Neutrophil (primary cell): ENCODE data around the gene LYSMD2.
A peak's percentile ranks its signal among the peaks of the same experiment; 100 is the strongest.

Experiments used
- H3K27ac ChIP-seq: fragments of 200-600 bp; sonication (generic); 2 replicates; pipeline ENCODE4 v1.5.1; 2016; ENCODE audit warnings: mild to moderate bottlenecking, moderate library complexity
- H3K27me3 ChIP-seq: fragments of 200-600 bp; sonication (generic); 2 replicates; pipeline ENCODE4 v1.6.0; 2016; ENCODE audit warnings: mild to moderate bottlenecking
- H3K36me3 ChIP-seq: fragments of 200-600 bp; sonication (generic); 2 replicates; pipeline ENCODE4 v1.5.1; 2017
- H3K4me1 ChIP-seq, 2 experiments: fragments of 200-600 bp in 1 of 2; sonication (generic) in 1 of 2; 1 replicate in 1 of 2; 2 replicates in 1 of 2; pipeline versions ENCODE4 v1.5.1 to v1.6.1; 2013 to 2016; ENCODE audit warnings: low read depth in 1 of 2, low read length in 1 of 2, mild to moderate bottlenecking in 1 of 2, moderate library complexity in 1 of 2; ENCODE audit not compliant: control insufficient read depth in 1 of 2, insufficient read depth in 1 of 2
- H3K4me3 ChIP-seq, 2 experiments: fragments of 200-600 bp in 1 of 2; sonication (generic) in 1 of 2; 1 replicate in 1 of 2; 2 replicates in 1 of 2; pipeline ENCODE4 v1.5.1; 2013 to 2016; ENCODE audit warnings: low read depth in 1 of 2, low read length in 1 of 2, mild to moderate bottlenecking in 1 of 2, moderate library complexity in 1 of 2
- H3K9me3 ChIP-seq: fragments of 200-600 bp; sonication (generic); 2 replicates; pipeline ENCODE4 v1.5.1; 2016
- TF ChIP-seq, protein P1 (sequence below): fragments of 200-600 bp; sonication (generic); IDR thresholded peaks from 2 replicates; pipeline ENCODE4 v1.5.1; 2016; ENCODE audit warnings: antibody characterized with exemption

LYSMD2 gene

DNA sequence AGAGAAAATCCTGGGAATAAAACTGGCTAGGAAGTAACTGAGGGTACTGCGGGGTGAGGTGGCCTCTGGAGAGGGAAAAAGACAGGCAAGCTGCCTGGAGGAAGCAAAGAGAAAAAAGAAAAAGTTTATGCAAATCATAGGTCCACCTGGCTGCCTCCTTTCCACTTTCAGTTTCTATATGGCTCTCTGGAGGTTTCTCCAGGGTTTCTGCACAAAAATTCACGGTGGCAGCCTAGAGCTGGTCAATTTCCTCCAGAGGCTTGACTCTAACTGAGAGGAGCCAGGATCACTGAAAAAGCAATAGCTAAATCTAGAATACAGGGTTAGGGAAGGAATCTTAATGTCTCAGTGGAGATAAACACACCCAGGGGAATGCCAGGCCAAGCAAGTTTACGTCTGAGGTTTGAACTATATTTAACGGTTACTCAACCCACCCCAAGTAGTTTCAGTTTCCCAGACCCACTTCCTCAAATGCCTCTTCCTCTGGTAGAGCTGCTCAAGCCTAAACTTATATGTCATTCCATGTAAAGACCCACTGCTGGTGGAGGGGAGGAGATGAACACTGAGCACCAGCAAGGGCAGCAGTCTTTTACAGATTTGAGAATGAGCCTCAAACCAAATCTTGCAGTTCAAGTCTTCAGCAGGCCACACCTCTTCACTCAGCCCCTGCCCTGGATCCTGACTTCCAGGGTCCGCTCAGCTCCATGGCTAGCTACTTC lies 5.7 kb downstream of the LYSMD2 start:
- TF ChIP-seq, protein P1, sequence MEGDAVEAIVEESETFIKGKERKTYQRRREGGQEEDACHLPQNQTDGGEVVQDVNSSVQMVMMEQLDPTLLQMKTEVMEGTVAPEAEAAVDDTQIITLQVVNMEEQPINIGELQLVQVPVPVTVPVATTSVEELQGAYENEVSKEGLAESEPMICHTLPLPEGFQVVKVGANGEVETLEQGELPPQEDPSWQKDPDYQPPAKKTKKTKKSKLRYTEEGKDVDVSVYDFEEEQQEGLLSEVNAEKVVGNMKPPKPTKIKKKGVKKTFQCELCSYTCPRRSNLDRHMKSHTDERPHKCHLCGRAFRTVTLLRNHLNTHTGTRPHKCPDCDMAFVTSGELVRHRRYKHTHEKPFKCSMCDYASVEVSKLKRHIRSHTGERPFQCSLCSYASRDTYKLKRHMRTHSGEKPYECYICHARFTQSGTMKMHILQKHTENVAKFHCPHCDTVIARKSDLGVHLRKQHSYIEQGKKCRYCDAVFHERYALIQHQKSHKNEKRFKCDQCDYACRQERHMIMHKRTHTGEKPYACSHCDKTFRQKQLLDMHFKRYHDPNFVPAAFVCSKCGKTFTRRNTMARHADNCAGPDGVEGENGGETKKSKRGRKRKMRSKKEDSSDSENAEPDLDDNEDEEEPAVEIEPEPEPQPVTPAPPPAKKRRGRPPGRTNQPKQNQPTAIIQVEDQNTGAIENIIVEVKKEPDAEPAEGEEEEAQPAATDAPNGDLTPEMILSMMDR = no peak
- no peaks in the 10 kb centered on the region for H3K27me3 ChIP-seq
- H3K9me3 ChIP-seq = no peaks in the 10 kb centered on the region
- no peaks in the 10 kb centered on the region for H3K36me3 ChIP-seq
- H3K4me3 ChIP-seq = peak overlapping the region; percentile 68 to 74
- H3K27ac ChIP-seq = peak overlapping the region; percentile 96
- peaks cover 50 to 55% of the 10 kb centered on the region in 2 experiments for H3K4me1 ChIP-seq

DNA sequence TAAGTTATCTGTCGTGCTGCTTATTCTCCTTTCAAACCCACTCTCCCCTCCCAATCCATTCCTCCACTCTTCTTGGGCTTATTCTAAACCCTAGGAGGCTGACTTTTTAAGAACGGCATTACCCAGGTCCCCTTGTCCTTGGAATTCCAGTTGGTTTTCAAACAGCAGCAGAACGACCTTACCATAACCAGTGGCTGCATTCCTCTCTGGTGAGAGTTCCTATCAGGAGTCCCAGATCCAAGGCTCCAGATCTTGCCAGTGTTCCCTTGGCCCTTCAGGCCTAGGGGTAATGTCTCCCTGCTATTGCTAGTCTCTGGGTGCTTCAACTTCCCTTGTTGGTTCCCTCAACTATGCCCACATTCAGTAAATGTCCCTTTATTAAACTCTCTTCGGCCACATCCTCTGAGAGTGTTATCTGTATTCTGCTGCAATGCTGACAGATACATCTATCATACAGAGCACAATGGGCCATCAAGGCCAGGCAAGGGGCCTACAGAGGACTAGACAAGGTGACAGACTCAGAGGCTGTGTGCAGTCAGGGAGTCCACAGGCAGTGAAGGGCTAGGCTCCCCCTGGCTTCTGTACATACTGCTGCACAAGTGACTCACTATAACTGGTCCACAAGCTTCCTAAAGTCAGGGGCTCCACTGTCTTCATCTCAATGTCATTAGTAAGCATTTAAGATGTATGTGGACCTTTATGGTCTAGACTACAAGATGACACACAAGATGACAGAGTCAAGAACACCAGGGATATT lies 10.1 kb downstream of the LYSMD2 start:
- TF ChIP-seq, protein P1 = no peak
- Histone ChIP-seq H3K4me3 (no peak overlapping the region), H3K9me3 (no peaks in the 10 kb centered on the region), H3K27me3 (no peaks in the 10 kb centered on the region), H3K4me1 (peaks cover 23 to 24% of the 10 kb centered on the region in 2 experiments), H3K36me3 (peaks cover 4% of the 10 kb centered on the region), H3K27ac (peak overlapping the region; percentile 33)

DNA sequence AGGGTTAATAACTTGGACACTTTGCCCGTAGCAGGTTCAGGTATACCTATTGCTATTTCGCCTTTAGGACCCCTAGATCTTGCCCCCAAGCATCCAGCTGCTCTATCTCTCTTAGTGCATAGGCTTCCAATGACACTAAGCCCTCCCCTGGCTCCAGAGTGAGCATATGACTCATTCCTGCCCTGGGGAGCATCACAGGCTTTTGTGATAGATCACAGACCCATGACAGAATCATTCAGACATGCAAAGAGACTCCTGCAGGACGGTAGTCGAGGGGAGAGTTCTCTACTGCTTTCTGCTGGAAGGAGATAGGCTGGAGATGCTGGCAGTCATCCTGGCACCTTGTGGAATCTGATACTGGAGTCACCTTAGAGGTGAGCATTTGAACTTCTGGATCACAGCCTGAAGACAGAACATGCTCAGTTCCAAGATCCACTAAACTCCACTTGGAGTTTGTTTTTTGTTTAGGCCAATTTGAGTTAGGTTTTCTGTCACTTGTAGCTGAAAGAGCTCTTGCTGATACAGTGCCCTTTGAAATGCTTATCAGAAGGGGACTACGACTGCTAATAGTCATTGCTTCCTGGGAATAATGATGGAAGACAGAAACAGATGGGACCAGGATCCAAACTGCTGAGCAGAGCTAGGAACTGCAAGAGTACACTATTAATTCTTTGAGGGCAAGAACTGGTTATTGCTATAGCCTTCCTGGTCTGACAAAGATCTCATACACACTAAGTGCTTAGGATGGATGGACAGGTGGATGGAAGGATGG lies 11.0 kb downstream of the LYSMD2 start:
- H3K27ac ChIP-seq = peak overlapping the region; percentile 38
- TF ChIP-seq, protein P1 = no peak
- H3K4me3 ChIP-seq = no peak overlapping the region
- H3K9me3 ChIP-seq = no peaks in the 10 kb centered on the region
- peaks cover 4% of the 10 kb centered on the region for H3K36me3 ChIP-seq
- H3K27me3 ChIP-seq = no peaks in the 10 kb centered on the region
- H3K4me1 ChIP-seq = peaks cover 15 to 16% of the 10 kb centered on the region in 2 experiments

DNA sequence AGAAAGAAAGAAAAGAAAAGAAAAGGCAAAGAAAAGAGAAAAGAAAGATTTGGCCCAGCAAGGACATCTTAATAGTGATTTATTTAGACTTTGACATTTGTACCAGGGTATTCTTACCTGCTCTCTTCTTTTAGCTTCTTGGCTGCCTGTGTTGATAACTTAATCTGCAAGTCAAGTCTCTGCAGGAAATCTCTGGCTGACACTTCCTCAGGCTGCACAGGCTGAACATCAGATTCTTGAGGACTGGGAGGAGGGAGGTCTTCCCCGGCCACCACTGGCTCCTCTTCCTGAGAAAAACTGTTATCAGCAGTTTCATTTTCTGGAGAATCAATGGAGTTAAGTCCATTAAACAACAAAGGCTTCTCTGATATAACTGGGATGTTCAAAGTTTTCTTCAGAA lies 12.8 kb downstream of the LYSMD2 start:
- Histone ChIP-seq H3K4me1 (no peaks in the 10 kb centered on the region), H3K9me3 (no peaks in the 10 kb centered on the region), H3K4me3 (no peak overlapping the region), H3K36me3 (peaks cover 4% of the 10 kb centered on the region), H3K27ac (no peak overlapping the region), H3K27me3 (no peaks in the 10 kb centered on the region)
- TF ChIP-seq, protein P1 = no peak

DNA sequence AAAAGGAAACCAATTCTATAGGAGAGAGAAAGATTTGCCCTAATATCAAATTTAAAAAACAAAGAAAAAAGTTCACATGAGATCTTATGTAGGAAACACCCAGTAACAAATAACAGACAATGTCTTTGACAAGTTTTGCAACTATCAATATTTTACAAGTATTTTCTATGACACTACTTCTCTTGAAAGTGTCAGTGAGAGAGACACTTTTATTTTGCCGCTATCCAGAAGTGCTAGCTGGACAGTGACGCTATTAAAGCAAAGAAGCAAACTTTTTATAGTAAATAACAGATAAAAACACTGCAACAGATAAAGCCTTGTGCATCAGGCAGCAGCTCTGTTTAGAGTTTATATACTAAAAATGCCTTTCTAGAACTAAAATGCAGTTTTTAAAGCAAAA lies 13.3 kb downstream of the LYSMD2 start:
- Histone ChIP-seq H3K36me3 (peaks cover 4% of the 10 kb centered on the region), H3K4me1 (no peaks in the 10 kb centered on the region), H3K4me3 (no peak overlapping the region), H3K27ac (no peak overlapping the region), H3K9me3 (no peaks in the 10 kb centered on the region), H3K27me3 (no peaks in the 10 kb centered on the region)
- TF ChIP-seq, protein P1 = no peak
